Activated CD8-positive, alpha-beta memory T cell treated with anti-CD3 and anti-CD28 coated beads, Interleukin-2, amount 50 U/mL, for 24 hours (primary cell): ENCODE results near the gene EXOC6B.

Source experiments
- DNase-seq: peaks from one replicate; pipeline ENCODE4 v3.0.0-alpha.2; 2020; ENCODE audit errors: extremely low read depth

EXOC6B gene

DNA sequence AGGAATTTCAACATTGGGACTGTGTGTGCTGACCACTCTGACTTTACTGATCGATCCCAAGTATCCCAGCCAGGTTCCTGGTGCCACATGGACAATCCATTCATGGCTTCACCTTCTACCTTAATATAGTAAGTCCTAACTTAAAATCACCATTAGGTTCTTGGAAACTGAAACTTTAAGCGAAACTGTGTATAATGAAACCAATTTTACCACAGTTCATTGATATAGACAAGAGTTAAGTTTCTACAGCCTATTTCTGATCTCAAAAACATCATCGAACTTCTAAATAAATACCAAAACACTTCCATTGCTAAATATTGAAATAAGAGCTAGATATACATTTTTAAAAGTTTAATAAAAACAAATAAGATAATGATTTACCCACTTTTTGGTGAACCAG lies 4.4 kb upstream of the EXOC6B start:
- DNase-seq, result no peak

DNA sequence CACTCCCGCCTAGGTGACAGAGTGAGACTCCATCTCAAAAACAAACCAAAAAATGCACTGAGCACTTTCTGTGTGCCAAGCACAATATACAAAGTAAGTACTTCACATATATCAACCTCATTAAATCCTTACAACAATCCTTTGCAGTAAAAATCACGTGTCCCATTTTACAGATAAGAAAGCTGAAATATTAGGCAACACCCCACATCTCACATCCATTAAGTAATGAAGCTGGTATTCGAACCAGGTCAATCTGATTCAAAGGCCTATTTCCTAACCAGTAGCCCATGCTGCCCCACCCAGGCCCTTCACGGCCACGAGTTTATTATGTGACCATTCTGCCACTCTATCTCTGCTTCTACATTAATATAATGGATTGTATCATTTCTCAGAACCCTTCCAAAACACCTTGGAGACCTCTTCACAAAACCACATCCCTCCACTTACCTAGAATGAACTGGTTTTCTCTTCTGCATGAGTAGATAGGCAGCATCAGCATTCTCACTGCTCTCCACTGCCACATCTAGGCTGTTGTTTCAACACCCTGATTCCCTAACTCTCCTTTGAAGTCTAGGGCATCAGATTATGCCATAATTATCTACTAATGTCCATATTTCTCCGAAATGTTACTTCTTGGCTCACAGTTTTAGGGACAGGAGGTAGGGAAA lies 3.1 kb upstream of the EXOC6B start:
- DNase-seq, result no peak

DNA sequence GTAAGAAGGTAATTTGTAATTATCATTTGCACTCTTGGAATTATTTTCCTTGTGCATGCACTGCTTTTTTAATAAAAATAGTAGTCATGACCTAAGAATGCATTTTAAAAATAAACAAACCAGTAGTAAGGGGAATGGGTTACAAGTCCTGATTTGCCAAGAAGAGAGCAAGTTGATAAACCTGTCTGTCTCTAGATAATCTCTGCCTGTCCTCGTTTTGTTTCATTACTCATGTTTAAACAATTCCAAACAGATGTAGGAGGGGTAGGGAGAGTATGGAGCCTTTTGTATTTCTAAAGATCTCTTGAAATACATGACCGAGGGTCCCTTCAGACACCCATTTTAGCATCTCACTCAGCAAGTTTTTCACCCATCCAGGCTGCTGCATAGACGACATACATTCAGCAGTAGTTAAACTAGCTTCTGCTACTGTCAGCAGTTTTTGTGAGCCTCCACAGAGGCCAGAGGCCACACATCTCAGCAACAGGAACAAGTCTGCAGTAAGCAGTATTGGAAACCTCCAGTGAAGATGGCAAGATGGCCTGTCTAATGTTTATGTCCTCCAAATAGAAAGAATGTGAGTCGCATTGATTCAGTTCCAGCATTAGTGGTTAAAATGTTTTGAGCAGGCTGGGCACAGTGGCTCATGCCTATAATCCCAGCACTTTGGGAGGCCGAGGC lies 2.3 kb upstream of the EXOC6B start:
- DNase-seq, result no peak

DNA sequence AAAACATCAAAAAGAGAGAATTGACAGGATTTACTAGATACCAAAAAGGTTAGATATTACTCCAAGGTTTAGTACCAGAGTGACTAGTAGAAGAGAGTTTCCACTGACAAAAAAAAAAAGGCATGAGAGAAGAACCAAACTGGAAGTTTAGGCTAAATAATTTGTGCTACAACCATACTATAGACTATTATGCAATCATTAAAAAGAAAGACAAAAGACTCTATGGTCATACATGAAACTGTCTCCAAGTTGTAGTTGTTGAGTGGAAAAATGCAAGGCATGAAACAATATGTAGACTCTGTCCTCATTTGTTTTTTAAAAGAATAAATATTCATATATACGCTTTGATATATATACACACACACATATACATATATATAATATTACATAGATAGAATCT lies 1.7 kb upstream of the EXOC6B start:
- DNase-seq, result no peak

DNA sequence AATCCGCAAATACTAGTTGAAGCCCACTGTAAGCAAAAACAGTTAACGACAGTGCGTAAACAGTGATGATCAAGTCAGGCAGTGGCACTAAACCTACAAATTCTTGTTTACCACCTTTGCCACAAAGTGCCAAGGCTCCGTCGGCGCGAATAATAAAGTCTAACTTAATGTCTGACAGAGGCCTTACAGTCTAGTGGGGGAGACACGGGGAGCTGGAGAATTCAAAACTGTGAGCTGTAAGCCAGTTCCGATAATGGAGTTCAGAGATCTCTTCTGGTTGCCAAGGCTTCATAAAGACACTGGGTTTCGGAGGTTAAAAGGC lies 284 bp upstream of the EXOC6B start:
- DNase-seq, result no peak

DNA sequence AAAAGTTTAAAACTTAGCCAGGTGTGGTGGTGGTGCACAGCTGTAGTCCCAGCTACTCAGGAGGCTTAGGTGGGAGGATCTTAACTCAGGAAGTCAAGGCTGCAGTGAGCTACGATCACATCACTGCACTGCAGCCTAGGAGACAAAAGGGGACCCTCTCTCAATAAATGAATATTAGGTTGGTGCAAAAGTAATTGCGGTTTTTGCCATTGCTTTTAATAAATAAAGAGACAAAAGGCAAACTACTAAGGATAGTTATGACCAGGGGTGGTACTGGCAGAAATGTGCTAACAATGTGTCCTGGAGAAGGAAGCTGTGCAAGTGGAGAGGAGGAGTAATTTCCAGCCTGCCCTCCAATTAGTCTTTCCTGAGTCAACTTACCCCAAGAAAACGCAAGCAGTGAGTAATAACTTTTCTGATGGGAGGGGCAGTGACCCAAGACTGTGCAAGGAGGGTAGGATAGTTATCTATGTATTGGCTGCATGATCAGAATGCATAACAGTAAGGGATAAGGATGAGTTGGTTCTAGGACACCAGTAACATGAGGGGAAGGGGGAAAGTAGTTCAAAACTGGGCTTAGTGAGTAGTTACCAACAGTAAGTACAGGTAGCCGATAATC lies 1.5 kb downstream of the EXOC6B start:
- DNase-seq, result no peak

DNA sequence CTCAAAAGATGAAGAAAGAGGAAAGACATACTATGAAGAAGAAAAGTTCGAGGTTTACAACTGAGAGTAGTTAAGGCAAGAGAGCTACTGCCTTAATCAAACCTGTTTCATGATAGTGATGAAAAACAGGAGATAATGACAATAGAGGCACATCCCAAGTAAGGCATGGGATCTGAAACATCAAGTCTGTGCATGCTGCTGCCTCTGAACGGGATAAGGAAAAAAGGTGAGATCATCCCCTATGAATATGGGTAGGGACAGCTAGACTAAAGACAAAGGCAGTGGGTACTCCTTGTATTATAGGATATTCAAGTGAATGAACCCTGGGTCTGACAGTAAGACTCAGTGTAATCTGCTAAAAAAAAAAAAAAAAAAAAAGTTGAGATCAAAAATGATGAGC lies 3.0 kb downstream of the EXOC6B start:
- DNase-seq, result no peak

DNA sequence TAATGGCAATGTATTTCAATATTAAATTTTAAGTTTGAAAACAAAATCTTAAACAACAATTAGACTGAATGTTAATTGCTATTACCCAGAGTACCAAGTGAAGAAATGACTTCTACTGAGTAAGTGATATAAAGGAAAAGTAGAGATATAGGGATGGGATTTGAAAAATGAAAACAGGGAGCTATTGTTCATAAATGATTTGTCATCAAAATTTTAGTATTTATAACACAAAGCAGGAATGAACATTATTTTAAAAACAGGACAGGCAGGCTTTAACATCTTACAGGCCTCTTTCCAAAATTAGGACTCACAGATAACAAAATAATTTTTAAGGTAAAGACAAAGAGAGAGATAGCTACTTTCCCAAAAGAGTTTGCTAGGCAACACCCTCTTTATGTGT lies 3.9 kb downstream of the EXOC6B start:
- no peak for DNase-seq

DNA sequence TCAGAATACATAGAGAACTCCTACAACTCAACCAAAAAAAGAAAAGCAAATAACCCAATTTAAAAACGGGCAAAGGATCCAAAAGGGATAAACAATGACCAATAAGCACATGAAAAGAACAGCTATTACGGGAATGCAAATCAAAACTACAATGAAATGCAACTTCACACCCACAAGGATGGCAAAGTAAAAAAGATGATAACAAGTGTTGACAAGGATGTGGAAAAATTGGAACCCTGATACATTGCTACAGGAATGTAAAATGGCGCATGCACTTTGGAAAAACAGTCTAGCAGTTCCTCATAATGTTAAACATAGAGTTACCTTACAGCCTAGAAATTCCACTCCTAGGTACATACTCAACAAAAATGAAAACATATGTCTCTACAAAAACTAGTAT lies 4.7 kb downstream of the EXOC6B start:
- no peak for DNase-seq

DNA sequence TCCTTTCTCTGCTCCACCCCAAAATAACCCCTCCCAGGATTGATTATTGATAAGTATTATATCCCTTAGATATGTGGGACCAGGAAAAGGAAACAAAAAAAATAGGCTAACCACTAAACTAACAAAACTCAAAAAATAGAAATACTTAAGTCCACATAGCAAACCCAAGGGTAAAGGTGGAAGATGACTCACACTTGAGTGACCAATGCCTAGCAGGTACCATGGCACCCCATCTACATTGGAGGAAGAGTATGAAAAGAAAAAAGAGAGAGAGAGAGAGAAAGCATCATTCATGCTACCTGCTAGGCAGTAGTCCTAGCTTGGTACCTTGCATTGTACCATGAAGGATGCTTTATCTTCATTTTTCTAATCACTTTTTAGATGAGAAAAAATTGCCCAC lies 6.3 kb downstream of the EXOC6B start:
- no peak for DNase-seq

DNA sequence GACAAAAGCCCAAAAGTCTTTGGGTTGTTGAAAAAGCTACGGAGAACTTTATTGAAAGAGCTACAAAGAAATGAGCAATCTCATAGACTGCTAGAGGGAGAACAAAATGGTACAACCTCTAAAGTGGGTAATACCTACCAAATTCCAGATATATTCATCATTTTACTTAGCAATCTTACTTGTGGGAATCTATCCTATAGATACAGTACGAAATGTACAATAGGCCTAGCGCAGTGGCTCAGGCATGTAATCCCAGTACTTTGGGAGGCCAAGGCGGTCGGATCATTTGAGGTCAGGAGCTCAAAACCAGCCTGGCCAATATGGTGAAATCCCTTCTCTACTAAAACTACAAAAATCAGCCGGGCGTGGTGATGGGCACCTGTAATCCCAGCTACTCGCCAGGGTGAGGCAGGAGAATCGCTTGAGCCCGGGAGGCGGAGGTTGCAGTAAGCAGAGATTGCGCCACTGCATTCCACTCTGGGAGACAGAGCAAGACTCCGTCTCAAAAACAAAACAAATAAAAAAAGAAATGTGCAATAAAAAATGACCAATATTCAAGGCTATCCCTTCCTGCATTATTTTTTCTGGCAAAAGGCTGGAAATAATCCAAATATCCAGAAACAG lies 10.1 kb downstream of the EXOC6B start:
- no peak for DNase-seq

DNA sequence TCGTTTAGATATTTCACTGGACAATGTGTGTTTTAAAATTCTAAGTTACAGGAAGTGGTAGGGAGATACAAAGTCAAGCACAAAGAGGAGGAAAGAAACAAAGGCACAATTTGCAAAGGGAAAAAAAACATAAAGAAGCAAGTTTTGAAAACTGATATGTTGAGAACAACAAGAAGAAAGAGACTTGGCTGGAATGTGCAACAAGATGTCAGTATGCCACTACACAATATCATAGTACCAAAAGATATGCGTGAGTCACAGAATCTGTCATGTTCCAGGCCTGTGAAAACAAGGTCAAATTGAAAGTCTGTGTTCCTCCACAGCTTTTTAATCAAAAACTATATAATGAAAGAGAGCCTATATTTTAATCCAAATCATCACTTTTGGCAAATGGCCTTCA lies 12.0 kb downstream of the EXOC6B start:
- no peak for DNase-seq

DNA sequence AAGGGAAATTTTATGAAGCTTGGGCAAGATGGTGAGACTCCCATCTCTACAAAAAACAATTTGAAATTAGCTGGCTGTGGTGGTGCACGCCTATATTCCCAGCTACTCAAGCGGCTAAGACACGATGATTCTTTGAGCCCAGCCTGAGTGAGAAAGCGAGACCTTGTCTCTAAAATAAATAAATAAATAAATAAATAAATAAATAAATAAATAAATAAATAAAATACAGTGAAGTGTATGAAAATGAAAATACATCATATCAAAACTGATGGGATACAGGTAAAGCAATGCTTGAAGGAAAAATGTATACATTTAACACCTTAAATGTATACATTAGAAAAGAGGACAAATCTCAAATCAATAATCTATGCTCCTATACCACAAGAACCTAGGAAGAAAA lies 15.7 kb downstream of the EXOC6B start:
- DNase-seq, result no peak

DNA sequence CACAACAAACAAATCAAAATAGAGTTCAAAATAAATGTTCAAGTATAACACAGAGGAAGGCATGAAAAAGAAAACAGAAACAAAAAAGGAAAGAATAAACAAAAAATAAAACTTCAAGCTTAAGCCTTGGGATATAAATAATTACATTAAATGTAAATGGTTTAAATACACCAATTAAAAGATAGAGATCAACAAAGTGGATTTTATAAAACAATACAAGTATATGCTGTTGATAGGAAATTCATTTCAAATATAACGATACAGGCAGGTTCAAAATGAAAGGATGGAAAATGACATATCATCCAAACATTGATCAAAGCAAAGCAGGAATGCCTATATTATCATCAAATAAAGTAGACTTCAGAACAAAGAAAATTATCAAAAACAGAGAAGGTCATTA lies 16.7 kb downstream of the EXOC6B start:
- DNase-seq, result no peak

DNA sequence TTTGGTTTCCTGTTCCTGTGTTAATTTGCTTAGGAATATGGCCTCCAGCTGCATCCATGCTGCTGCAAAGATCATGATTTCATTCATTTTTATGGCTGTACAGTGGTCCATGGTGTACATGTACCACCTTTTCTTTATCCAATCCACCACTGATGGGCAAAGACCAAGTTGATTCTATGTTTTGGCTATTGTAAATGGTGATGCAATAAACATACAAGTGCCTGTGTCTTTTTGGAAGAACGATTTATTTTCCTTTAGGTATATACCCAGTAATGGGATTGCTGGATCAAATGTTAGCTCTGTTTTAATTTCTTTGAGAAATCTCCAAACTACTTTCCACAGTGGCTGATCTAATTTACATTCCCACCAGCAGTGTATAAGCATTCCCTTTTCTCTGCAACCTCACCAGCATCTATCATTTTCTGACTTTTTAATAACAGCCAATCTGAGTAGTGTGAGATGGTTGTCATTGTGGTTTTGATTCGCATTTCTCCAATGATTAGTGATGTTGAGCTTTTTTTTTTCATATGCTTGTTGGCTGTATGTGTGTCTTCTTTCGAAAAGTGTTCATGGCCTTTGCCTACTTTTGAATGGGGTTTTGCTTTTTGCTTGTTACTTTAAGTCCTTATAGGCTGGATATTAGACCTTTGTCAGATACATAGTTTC lies 19.4 kb downstream of the EXOC6B start:
- no peak for DNase-seq

DNA sequence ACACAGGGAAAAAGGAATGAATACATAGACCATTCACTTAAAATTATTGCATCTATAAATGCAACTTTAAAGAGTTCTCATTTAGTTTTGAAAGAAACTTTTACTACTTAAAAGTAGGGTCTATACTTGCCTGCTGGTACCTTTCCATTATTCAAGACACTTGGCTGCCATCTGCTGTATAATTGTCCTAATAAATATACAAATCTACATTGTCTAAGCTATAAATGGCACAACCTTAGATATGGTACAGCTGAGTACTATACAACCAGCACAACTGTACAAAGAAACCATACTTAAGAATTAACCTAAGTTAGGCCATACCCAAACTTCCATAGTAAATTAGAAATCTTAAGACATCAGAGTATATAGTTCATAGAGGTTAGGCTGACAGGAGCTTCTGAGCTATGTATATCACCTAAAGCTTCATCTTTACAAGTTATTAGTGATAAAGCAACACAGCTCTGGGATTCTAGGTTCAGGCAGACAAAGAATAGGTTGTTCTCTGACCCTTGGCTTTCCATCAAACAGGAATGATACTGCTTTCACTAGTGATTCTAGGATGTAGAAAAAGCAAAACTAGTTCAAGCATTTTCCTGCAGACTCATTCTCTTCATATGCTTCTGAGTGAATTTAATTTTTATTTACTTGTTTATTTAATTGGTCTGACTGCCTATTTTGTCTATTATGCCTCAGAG lies 22.1 kb downstream of the EXOC6B start:
- no peak for DNase-seq

DNA sequence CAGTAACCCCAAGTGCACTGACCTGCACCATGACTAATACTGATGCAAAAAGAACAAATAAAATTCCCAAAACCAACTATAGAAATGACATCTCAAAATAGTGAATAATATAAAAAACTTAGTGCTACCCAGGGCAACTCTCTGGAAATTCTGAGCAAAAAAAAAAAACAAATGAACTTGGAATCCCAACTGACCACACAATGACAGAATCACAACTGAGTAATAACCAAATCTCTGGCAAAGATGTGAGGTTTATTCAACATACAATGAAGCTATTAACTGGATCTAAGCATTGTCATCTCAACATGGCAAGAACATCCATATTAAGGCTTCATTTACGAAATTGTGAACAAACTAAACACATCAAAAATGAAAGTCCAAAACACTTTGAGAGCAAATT lies 22.7 kb downstream of the EXOC6B start:
- DNase-seq, result no peak

DNA sequence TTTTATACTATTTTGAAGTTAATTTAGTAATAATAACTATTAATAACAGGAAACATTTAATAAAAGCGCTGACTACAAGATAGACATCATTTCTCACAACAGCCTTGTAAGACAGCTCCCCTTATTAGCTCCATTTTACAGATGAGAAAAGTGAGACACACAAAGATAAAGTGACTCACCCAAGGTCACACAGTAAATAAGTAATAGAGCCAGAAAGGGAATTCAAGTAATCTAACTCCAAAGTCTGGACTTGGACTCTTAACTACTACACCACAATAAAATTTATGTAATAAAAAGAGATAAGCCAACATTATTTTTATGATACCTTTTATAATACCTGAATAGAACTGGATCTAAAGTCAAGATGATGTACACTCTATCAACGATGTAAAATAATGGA lies 25.3 kb downstream of the EXOC6B start:
- no peak for DNase-seq

DNA sequence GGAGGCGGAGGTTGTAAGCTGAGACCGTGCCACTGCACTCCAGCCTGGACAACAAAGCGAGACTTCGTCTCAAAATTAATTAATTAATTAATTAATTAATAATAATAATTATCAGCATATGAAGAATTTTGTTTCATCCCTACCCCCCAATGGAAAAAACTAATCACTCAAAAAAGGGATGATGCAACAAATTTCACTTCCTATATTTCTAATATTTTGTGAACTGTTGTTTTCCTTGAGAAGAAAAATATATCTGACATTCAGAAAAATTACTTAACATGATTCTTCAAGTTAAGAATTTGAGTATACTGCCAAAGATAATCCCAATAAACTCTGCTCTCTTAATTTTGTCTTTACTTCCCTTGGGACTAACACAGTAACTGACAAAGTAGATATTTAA lies 28.1 kb downstream of the EXOC6B start:
- no peak for DNase-seq

DNA sequence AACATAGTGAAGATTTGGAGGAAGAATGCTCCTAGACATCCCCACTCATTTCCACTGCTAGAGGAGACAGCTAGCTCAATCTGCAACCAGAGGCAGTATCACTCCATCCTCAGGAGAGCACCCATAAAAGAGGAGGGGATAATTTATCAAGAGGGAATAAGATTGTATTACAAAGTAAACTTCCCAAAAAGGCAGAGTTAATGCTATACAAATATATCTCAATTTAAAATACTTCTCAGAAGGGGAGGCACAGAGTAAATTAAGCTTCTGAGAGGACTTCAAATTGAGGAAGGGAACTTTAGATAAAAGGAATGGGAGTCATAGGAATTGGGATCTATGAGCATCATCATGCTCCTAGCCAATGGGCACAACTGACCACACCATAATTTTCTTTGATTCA lies 29.1 kb downstream of the EXOC6B start:
- DNase-seq, result no peak

DNA sequence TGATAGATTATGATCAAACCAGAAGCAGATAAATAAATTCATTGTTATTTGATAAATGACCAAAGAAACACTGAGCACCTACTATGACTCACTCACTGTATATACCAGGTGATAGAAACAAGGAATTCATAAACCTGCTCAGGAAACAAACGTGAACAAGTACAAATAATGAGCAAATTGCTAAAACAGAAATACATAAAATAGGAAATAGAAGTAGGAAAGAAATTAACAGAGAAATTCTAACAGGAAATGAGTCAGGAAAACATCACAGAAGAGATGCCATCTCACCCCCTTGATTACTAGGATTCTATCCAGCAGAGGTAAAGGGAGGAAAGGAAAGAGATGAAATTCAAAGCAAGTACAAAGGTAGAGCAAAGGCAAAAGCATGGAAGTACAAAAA lies 31.3 kb downstream of the EXOC6B start:
- no peak for DNase-seq

DNA sequence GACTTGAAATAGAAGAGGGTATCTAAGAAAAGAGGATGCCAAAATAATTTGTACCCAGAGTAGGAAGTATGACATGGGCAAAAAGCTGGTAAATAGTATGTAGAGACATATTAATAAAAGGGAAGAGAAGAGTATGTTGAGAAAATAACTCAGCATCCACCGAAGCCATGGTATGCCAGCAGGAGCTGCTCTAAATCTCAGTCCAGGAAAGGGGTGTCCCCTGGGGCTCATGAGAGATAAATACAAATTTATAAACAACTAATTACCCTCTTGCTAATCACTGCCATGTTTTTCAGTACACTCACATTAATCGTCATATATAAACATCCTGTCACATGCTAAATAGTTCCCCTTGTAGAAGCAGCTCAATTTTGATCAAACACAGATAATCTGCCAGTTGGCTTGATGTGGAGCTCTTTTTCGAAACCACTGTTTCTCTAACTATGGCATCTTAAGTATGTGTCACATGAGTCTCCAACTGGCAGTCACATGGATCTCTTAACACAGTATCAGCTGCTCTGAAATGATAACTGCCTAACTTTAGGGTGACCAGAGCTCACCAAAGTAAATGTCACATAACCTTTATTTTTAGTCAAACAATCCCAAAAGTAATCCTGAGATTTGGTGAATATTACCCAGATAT lies 31.9 kb downstream of the EXOC6B start:
- DNase-seq, result no peak
